Erythroblast (primary cell): ENCODE measurements around the gene CCDC171.

Experiments used
- DNase-seq, 2 experiments: peaks; one replicate each; lab custom pipeline; 2025; lab: John Stamatoyannopoulos, UW
- GATA1 ChIP-seq: IDR thresholded peaks from 2 replicates; pipeline ENCODE4 v1.6.1; 2011; ENCODE audit warnings: low read depth, mild to moderate bottlenecking, control low read depth, low read length, moderate library complexity
- POLR2A ChIP-seq: IDR thresholded peaks from 2 replicates; pipeline ENCODE4 v1.6.1; 2011; ENCODE audit warnings: mild to moderate bottlenecking, low read length

The CCDC171 gene

DNA sequence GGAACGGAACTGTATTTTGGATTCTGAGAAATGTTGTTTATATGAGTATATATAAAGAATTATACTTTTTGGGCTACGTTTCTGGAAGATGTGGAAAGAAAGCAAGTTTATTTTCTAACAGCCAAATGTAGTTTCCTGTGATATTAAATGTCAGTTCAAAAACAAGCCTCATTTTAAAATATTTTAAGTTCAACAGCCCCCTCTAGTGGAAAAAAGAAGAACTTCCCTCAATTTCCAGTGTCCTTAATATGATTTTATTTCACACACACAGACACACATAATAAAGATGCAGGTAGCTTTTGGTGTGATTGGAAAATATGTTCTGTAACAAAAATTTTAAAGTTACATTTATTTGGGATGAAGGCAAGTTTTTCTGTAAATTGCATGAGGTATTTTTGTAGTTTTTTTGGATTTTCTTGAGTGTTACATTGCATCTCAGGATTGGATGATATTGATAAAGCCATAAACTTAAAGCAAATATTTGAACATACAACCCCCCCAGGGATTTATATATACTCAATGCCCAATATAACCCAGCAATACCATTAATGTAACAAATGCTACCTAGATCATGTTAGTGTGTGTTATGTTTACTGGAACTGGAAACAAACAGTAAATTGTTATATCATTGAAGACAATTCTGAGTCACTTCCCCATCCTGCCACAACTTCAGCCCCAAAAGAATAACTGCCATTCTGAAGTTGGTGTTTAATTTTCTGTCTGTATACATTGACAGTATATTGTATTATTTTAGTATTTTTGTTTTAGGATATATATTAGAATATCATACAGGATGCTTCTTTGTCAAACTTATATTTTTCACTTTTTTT, 54.0 kb downstream of the CCDC171 start:
- peak; percentile 28 to 59 for DNase-seq
- TF ChIP-seq GATA1 = no peak
- TF ChIP-seq POLR2A = no peak

DNA sequence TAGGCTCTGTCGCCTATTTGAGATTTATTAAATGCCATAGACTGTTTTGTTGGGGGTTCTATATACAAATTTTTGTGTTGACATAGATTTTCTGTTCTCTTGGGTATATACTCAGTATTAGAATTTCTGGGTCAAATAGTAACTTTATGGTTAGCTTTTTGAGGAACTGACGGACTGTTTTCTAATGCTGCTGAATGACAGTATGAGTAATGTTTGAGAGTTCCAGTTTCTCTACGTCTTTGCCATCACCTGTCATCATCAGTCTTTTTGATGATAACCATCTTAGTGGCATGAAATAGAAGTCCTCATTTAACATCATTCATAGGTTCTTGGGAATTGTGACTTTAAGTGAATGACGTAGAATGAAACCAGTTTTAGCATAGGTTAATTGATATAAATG, 60.1 kb downstream of the CCDC171 start:
- TF ChIP-seq POLR2A (no peak), GATA1 (no peak)
- no peak for DNase-seq

GRCh38 chr9:15617782-15618181, 64.9 kb downstream of the CCDC171 start:
- TF ChIP-seq GATA1 = no peak
- no peak for TF ChIP-seq POLR2A
- DNase-seq = no peak

DNA sequence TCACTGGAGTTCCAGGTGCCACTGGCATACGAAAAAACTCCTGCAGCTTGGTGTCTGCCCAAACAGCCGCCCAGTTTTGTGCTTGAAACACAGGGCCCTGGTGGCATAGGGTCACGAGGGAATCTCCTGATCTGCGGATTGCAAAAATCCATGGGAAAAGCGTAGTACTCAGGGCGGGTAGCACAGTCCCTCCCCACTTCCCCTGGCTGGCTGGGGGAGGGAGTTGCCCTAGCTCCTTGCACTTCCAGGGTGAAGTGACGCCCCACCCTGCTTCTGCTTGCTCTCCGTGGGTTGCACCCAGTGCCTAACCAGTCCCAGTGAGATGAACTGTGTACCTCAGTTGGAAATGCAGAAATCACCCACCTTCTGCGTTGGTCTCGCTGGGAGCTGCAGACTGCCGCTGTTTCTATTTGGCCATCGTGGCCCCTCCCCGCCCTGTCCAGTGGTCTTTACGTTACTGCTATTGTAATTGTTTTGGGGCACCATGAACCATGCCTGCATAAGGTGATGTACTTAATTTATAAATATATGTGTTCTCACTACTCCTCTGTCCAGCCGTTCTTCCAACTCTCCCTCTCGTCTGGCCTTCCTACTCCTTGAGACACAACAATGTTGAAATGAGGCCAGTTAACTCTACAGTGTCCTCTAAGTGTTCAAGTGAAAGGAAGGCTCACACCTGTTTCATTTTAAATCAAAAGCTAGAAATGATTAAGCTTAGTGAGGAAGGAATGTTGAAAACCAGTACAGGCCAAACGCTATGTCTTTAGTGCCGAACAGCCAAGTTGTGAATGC, 65.9 kb downstream of the CCDC171 start:
- DNase-seq = no peak
- TF ChIP-seq GATA1 (no peak), POLR2A (no peak)

- no peak for TF ChIP-seq GATA1
- TF ChIP-seq POLR2A = no peak
- no peak for DNase-seq
Measured at GRCh38 chr9:15622318-15622971, 69.6 kb downstream of the CCDC171 start.

GRCh38 chr9:15635752-15636151, 82.9 kb downstream of the CCDC171 start:
- no peak for DNase-seq
- TF ChIP-seq GATA1 (no peak), POLR2A (no peak)

GRCh38 chr9:15640121-15640520, 87.3 kb downstream of the CCDC171 start:
- no peak for TF ChIP-seq POLR2A
- no peak for TF ChIP-seq GATA1
- no peak for DNase-seq

DNA sequence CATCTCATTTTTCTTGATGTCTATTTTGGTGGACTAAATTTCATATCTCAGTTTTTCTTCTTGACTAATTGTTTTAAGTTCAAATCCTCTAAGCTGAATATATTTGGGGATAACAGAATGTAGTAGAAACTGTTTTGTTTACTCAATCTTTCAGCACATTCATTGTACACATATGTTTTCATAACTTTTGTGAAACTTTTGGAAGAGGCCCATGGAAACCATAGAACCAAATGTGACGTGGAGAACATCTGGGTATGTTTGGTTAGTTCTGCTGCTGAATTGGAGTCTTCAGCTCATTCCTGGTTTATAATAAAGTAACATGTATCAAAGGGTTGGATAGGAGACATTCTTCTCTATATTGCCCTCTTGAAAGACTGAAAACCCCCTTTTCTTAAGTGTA, 88.4 kb downstream of the CCDC171 start:
- no peak for DNase-seq
- TF ChIP-seq POLR2A (no peak), GATA1 (no peak)

GRCh38 chr9:15642369-15642962, 89.6 kb downstream of the CCDC171 start:
- DNase-seq = peak; percentile 29 to 58

DNA sequence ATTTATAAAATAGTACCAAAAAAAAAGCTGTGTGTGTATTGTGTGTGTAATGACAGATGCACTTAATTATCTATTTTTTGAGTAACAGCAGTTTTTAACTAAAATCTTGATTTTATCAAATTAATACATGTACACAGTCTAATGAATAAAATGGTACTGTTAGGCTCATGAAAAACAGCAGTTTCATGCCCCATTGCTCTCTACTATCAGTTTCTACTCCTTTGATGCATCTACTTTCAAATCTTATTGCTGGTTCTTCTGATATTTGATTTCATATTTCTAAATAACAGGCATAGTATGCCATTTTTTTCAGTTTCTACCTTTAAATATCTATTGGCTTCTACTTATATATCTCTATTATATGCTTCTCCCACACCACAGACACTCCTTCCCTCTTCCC, 117.4 kb downstream of the CCDC171 start:
- TF ChIP-seq POLR2A (no peak), GATA1 (no peak)
- DNase-seq = no peak

More at GRCh38 chr9:15642369-15642962, 89.6 kb downstream of the CCDC171 start:
- TF ChIP-seq GATA1 (no peak), POLR2A (no peak)

DNA sequence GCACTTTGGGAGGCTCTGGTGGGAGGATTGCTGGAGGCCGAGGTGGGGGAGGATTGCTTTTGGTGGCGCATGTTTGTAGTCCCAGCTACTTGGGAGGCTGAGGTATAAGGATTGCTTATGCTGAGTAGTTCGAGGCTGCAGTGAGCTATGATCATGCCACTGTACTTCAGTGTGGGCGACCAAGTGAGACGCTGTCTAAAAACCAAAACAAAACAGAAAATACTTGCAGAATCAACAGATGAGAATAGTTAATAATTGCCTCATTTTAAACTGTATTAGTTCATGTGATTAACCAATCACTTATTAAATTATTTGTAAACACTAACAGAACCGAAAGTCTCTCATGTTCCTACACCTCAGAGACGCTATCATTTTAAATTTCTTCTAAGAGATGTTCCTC, 118.1 kb downstream of the CCDC171 start:
- TF ChIP-seq POLR2A = no peak
- no peak for TF ChIP-seq GATA1
- no peak for DNase-seq

GRCh38 chr9:15693701-15694100, 140.9 kb downstream of the CCDC171 start:
- TF ChIP-seq GATA1 = no peak
- no peak for TF ChIP-seq POLR2A
- DNase-seq = no peak

GRCh38 chr9:15696979-15697378, 144.1 kb downstream of the CCDC171 start:
- TF ChIP-seq POLR2A = no peak
- no peak for TF ChIP-seq GATA1
- DNase-seq = no peak
